Testis (tissue), 2 donors: ENCODE measurements around the gene HOMER1.
A peak's percentile ranks its signal among the peaks of the same experiment; 100 is the strongest.

Experiments used
- CTCF ChIP-seq, 3 experiments: fragments of 450-650 bp in 2 of 3; fragments of 200-600 bp in 1 of 3; sonication (generic) in 1 of 3; IDR thresholded peaks; one replicate each; pipeline ENCODE4 v1.5.1; 2016 to 2019; ENCODE audit warnings: antibody characterized with exemption in 3 of 3, mild to moderate bottlenecking in 2 of 3, moderate library complexity in 1 of 3
- POLR2A ChIP-seq: fragments of 450-650 bp; IDR thresholded peaks from one replicate; pipeline ENCODE4 v1.6.1; 2017; ENCODE audit warnings: antibody characterized with exemption, mild to moderate bottlenecking, moderate library complexity

GRCh38 chr5:79535477-79536192 lies 21.7 kb upstream of the HOMER1 start:
- peak in 1 of 3 experiments; percentile 15 for TF ChIP-seq CTCF (IDR thresholded peaks at IDR 0.05)
- no peak for TF ChIP-seq POLR2A
